IMR-90 (cell line): ENCODE measurements around the gene CDKAL1. TPM values are rescaled to one million over a fixed set of nuclear protein-coding genes. Genes with fewer than 3 reads are reported as not detected.

Source experiments
- ATAC-seq: fragments of 200-7000 bp; cut with Tn5 transposase; 2 replicates; pipeline ENCODE4 v1.9.1; 2020; ENCODE audit warnings: low read depth, mild to moderate bottlenecking, moderate library complexity
- BruUV-seq: library from RNA; stranded (reverse); fragments of 400-500 nt; replicated peaks from 2 replicates; lab custom pipeline; 2021; lab: Mats Ljungman, UMichigan
- CTCF ChIA-PET: fragments of 300-600 bp; formaldehyde crosslinking; extraction: SDS; loops from one replicate; lab custom pipeline; 2021; ENCODE audit warnings: antibody characterized with exemption; lab: Yijun Ruan, JAX
- POLR2A ChIA-PET: fragments of 300-600 bp; sonication (Branson Sonifier 250); formaldehyde crosslinking; loops from one replicate; lab custom pipeline; 2022; ENCODE audit warnings: antibody characterized with exemption; ENCODE audit not compliant: unreplicated experiment; lab: Charles Lee
- DNase-seq: peaks from one replicate; pipeline ENCODE4 v3.0.0; 2013
- H2AFZ ChIP-seq: replicated peaks from 2 replicates; pipeline ENCODE3; 2013; ENCODE audit warnings: low read length, mild to moderate bottlenecking; ENCODE audit not compliant: poor library complexity
- H2AK5ac ChIP-seq: 2 replicates; pipeline ENCODE4 v1.6.1; 2013; ENCODE audit warnings: low read depth, low read length, inconsistent platforms
- H2AK9ac ChIP-seq: replicated peaks from 2 replicates; pipeline ENCODE3; 2013; ENCODE audit warnings: mild to moderate bottlenecking, low read depth, low read length, moderate library complexity; ENCODE audit not compliant: poor library complexity
- H2BK120ac ChIP-seq: 2 replicates; pipeline ENCODE4 v1.6.1; 2013; ENCODE audit warnings: low read depth, low read length, inconsistent platforms
- H2BK15ac ChIP-seq: 3 replicates; pipeline ENCODE4 v1.6.1; 2013; ENCODE audit warnings: low read depth, low read length, inconsistent platforms
- H2BK20ac ChIP-seq: 2 replicates; pipeline ENCODE4 v1.6.1; 2013; ENCODE audit warnings: low read depth, mild to moderate bottlenecking, inconsistent platforms, low read length, moderate library complexity
- H2BK5ac ChIP-seq: 2 replicates; pipeline ENCODE4 v1.6.1; 2013; ENCODE audit warnings: mild to moderate bottlenecking, low read depth, low read length, inconsistent platforms; ENCODE audit not compliant: poor library complexity, severe bottlenecking
- H3K14ac ChIP-seq: replicated peaks from 2 replicates; pipeline ENCODE4 v1.6.1; 2013; ENCODE audit warnings: low read depth, low read length, inconsistent platforms
- H3K18ac ChIP-seq: 2 replicates; pipeline ENCODE4 v1.6.1; 2013; ENCODE audit warnings: low read depth, low read length, control low read depth
- H3K23ac ChIP-seq: 2 replicates; pipeline ENCODE4 v1.6.1; 2013; ENCODE audit warnings: low read depth, low read length, inconsistent platforms
- H3K27ac ChIP-seq: 2 replicates; pipeline ENCODE4 v1.5.1; 2013; ENCODE audit warnings: mild to moderate bottlenecking, control low read depth, low read length; ENCODE audit not compliant: insufficient read depth
- H3K27me3 ChIP-seq: 2 replicates; pipeline ENCODE4 v1.6.1; 2013; ENCODE audit warnings: low read length; ENCODE audit not compliant: control insufficient read depth, insufficient read depth
- H3K36me3 ChIP-seq: 2 replicates; pipeline ENCODE4 v1.6.1; 2013; ENCODE audit warnings: low read length, mixed read lengths; ENCODE audit not compliant: control insufficient read depth, insufficient read depth
- H3K4ac ChIP-seq: 2 replicates; pipeline ENCODE4 v1.6.1; 2013; ENCODE audit warnings: low read depth, low read length, inconsistent platforms
- H3K4me1 ChIP-seq: 2 replicates; pipeline ENCODE4 v1.6.1; 2013; ENCODE audit warnings: low read length, mixed read lengths; ENCODE audit not compliant: control insufficient read depth, insufficient read depth
- H3K4me2 ChIP-seq: 2 replicates; pipeline ENCODE4 v1.6.1; 2013; ENCODE audit warnings: low read depth, mild to moderate bottlenecking, control low read depth, low read length, moderate library complexity
- H3K4me3 ChIP-seq: 2 replicates; pipeline ENCODE4 v1.5.1; 2013; ENCODE audit warnings: low read depth, mild to moderate bottlenecking, control low read depth, low read length, moderate library complexity; ENCODE audit not compliant: insufficient read depth
- H3K56ac ChIP-seq: 2 replicates; pipeline ENCODE4 v1.6.1; 2013; ENCODE audit warnings: low read length, inconsistent platforms; ENCODE audit not compliant: insufficient read depth; ENCODE audit errors: extremely low read depth
- H3K79me1 ChIP-seq, 2 experiments: 2 replicates each; pipeline ENCODE4 v1.6.1; 2013; ENCODE audit warnings: low read length in 2 of 2, inconsistent platforms in 1 of 2, low read depth in 1 of 2
- H3K9ac ChIP-seq: 2 replicates; pipeline ENCODE4 v1.6.1; 2013; ENCODE audit warnings: low read depth, low read length, control low read depth
- H3K9me1 ChIP-seq: 2 replicates; pipeline ENCODE4 v1.6.1; 2013; ENCODE audit warnings: low read length, inconsistent platforms; ENCODE audit not compliant: insufficient read depth
- H3K9me3 ChIP-seq: 2 replicates; pipeline ENCODE4 v1.6.1; 2013; ENCODE audit warnings: low read length; ENCODE audit not compliant: control insufficient read depth, insufficient read depth
- H4K20me1 ChIP-seq: 2 replicates; pipeline ENCODE4 v1.6.1; 2013; ENCODE audit warnings: low read length, inconsistent platforms; ENCODE audit not compliant: insufficient read depth
- H4K5ac ChIP-seq: 2 replicates; pipeline ENCODE4 v1.6.1; 2013; ENCODE audit warnings: mild to moderate bottlenecking, low read depth, low read length, control low read depth
- H4K8ac ChIP-seq, 2 experiments: 2 replicates each; pipeline ENCODE4 v1.6.1; 2013; ENCODE audit warnings: low read depth in 2 of 2, low read length in 2 of 2, control low read depth in 1 of 2, inconsistent platforms in 1 of 2
- H4K91ac ChIP-seq: 2 replicates; pipeline ENCODE4 v1.6.1; 2013; ENCODE audit warnings: low read depth, low read length, inconsistent platforms; ENCODE audit not compliant: insufficient read depth
- BHLHE40 ChIP-seq: fragments of 150-350 bp; IDR thresholded peaks from 2 replicates; pipeline ENCODE4 v1.6.1; 2016; ENCODE audit warnings: mild to moderate bottlenecking, low read depth, low read length
- CEBPB ChIP-seq: IDR thresholded peaks from 2 replicates; pipeline ENCODE4 v1.6.1; 2012; ENCODE audit warnings: low read depth, low read length, improper control_type of control experiment
- CHD1 ChIP-seq: IDR thresholded peaks from 2 replicates; pipeline ENCODE4 v1.6.1; 2012; ENCODE audit warnings: low read depth, low read length, improper control_type of control experiment
- CTCF ChIP-seq: conservative IDR thresholded peaks from 2 replicates; pipeline ENCODE4 v1.5.1; 2012; ENCODE audit warnings: mild to moderate bottlenecking, low read depth, low read length, improper control_type of control experiment
- ELK1 ChIP-seq: fragments of 150-350 bp; IDR thresholded peaks from 2 replicates; pipeline ENCODE4 v1.6.1; 2016; ENCODE audit warnings: low read depth, mild to moderate bottlenecking, low read length, moderate library complexity, borderline replicate concordance
- FOS ChIP-seq: fragments of 150-350 bp; IDR thresholded peaks from 2 replicates; pipeline ENCODE4 v1.6.1; 2016; ENCODE audit warnings: low read depth, low read length
- MAZ ChIP-seq: IDR thresholded peaks from 2 replicates; pipeline ENCODE4 v1.6.1; 2012; ENCODE audit warnings: low read depth, mild to moderate bottlenecking, low read length, improper control_type of control experiment, moderate library complexity, borderline replicate concordance
- MXI1 ChIP-seq: IDR thresholded peaks from 2 replicates; pipeline ENCODE4 v1.6.1; 2012; ENCODE audit warnings: low read depth, mild to moderate bottlenecking, low read length, moderate library complexity, borderline replicate concordance
- POLR2A ChIP-seq: IDR thresholded peaks from 2 replicates; pipeline ENCODE4 v1.6.1; 2012; ENCODE audit warnings: mild to moderate bottlenecking, low read depth, low read length
- RCOR1 ChIP-seq: IDR thresholded peaks from 2 replicates; pipeline ENCODE4 v1.6.1; 2012; ENCODE audit warnings: mild to moderate bottlenecking, low read length, improper control_type of control experiment; ENCODE audit not compliant: insufficient replicate concordance
- RFX5 ChIP-seq: IDR thresholded peaks from 2 replicates; pipeline ENCODE4 v1.8.0; 2012; ENCODE audit warnings: low read depth, mild to moderate bottlenecking, low read length, moderate library complexity
- WGBS, 2 experiments: methylation state at CpG; one replicate each; pipeline versions ENCODE4 v1.1.5 to v1.1.7; 2013; ENCODE audit warnings: missing lambda C conversion rate in 2 of 2; ENCODE audit not compliant: insufficient read length in 1 of 2; ENCODE audit errors: extremely low coverage in 2 of 2; 5-methylcytosine and 5-hydroxymethylcytosine counted together
- dilution Hi-C: fragments of 300-500 bp; cut with HindIII; formaldehyde crosslinking; loops from one replicate; pipeline ENCODE4 v1.14.3; 2018; ENCODE audit warnings: low sequenced_read_pairs; ENCODE audit not compliant: unreplicated experiment
- in situ Hi-C: fragments of 300-500 bp; cut with MboI; formaldehyde crosslinking; loops from 3 replicates; pipeline ENCODE4 v1.14.3; 2019; ENCODE audit warnings: low sequenced_read_pairs, inconsistent platforms, mixed read lengths
- intact Hi-C: fragments of 100-400 bp; cut with micrococcal nuclease; formaldehyde crosslinking; loops from 2 replicates; pipeline ENCODE4 v1.10.0; 2022
- polyA plus RNA-seq, 3 experiments: library from polyadenylated mRNA; depleted of rRNA; stranded (reverse); fragments of >200 nt; gene quantifications; 2 replicates each; pipeline ENCODE4 v1.2.3, GENCODE V29; 2012; ENCODE audit warnings: low replicate concordance in 1 of 3
- total RNA-seq: library from RNA; depleted of rRNA; stranded (reverse); fragments of >200 nt; gene quantifications from 2 replicates; pipeline ENCODE4 v1.2.3, GENCODE V29; 2012

Gene CDKAL1
- total and polyA plus RNA-seq, 2 of the 4 experiments (the other 2 are of a cell fraction): 3.7 to 13.1 TPM

- Histone ChIP-seq H3K9ac (no peak overlapping the region), H2BK20ac (no peak overlapping the region), H4K8ac (no peak overlapping the region), H3K27me3 (no peaks in the 10 kb centered on the region), H4K91ac (no peak overlapping the region), H3K4ac (no peak overlapping the region), H3K4me1 (no peaks in the 10 kb centered on the region; the same call in 1 of the 2 replicates), H2AK9ac (no peak overlapping the region), H2BK5ac (no peak overlapping the region), H3K56ac (no peak overlapping the region), H2BK120ac (no peak overlapping the region), H2AK5ac (no peak overlapping the region), H3K4me2 (no peak overlapping the region), H3K79me1 (no peaks in the 10 kb centered on the region), H3K36me3 (no peaks in the 10 kb centered on the region), H4K5ac (no peak overlapping the region), H3K23ac (no peak overlapping the region), H3K27ac (no peak overlapping the region), H3K9me3 (no peaks in the 10 kb centered on the region), H3K14ac (no peak overlapping the region), H3K9me1 (no peaks in the 10 kb centered on the region), H3K4me3 (no peak overlapping the region), H3K18ac (no peak overlapping the region), H2BK15ac (no peak overlapping the region), H2AFZ (no peak overlapping the region), H4K20me1 (no peaks in the 10 kb centered on the region)
- no CpG with 5 or more reads among the region's 2 CpGs for WGBS, 2 experiments
- ChIA-PET POLR2A (no interaction called here), CTCF (interaction anchor here (0.6 kb wide), 1 partner anchor 972 kb away, joined by 3 read pairs; no protein-coding TSS in a partner anchor)
- TF ChIP-seq RCOR1: no peak
- TF ChIP-seq MXI1: no peak
- TF ChIP-seq MAZ: no peak
- TF ChIP-seq CEBPB: no peak
- TF ChIP-seq CTCF: no peak
- no peak for TF ChIP-seq CHD1
- TF ChIP-seq ELK1: no peak
- no peak for TF ChIP-seq FOS
- no peak for TF ChIP-seq POLR2A
- no peak for TF ChIP-seq BHLHE40
- TF ChIP-seq RFX5: no peak
- intact Hi-C loops (no loop called here), dilution Hi-C loops (no loop called here), in situ Hi-C loops (no loop called here)
- BruUV-seq: no TSS peak
- DNase-seq: no peak
- no peak for ATAC-seq
Measured at GRCh38 chr6:21173678-21174077, 639.4 kb downstream of the CDKAL1 start.
